Right kidney (tissue), 1 donor: ENCODE results near the gene ZNF550.
"Not testable (repeated sequence)": the region's sequence is repeated elsewhere in the genome, so short reads cannot be mapped to it uniquely, and the experiment has no call there.

Experiments
- DNase-seq: peaks from one replicate; pipeline ENCODE4 v3.0.0-alpha.2; 2016

Gene ZNF550

GRCh38 chr19:57537953-57538547 is 21.6 kb downstream of the ZNF550 start:
- no peak for DNase-seq

- peak; percentile 83 for DNase-seq
Observed at GRCh38 chr19:57527136-57527881, 32.4 kb downstream of the ZNF550 start, which contains the start of gene ZNF549. ZNF549 (plus strand) TSS chr19:57527356; CDS start chr19:57527574, 218 bp downstream.

DNA sequence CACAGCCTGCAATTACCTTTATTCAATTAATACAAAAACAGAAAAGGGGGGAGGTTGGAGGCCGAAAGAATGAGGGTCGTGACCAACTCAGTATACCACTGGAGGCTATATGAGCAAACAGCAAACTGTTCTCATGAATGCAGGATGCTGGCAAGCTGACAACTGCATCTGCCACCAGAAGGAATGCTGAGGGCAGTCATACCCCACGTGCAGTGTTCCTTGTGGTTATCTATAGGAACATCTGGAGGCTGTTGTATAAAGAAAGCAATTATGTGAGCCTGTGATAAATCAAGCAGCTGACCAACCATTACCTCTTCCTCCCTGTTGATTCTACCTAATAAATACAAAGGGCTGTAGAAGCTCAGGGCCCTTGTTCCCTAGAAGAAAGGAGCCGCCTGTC is 41.6 kb downstream of the ZNF550 start:
- not testable (repeated sequence) for DNase-seq

DNA sequence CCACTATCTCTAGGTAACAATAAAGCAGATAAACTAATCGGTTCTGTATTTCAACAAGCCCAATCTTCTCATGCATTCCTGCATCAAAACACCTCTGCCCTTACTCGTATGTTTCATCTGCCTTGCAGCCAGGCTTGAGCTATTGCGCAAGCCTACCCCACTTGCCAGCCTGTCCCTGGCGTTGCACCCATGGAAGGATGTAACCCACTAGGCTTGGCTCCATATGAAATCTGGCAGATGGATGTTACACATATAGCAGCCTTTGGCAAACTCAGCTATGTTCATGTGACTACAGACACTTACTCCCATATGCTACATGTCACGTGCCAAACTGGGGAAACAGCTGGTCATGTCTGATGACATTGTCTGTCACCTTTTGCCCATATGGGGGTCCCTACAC is 44.4 kb downstream of the ZNF550 start:
- DNase-seq = no peak

DNA sequence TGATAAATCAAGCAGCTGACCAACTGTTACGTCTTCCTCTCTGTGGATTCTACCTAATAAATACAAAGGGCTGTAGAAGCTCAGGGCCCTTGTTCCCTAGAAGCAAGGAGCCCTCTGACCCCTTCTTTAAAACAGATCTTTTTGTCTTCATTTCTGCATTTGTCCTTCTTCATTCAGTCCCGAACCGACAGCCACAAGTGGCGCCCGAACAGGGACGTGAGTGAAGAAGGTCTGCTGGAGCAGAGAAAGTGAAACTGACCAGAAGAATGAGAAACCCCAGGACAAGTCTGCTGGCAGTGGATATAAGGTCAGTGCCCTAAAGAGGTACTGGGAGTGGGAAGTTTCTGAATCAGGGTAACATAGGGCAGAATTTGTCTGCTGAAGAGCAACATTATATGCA is 46.8 kb downstream of the ZNF550 start:
- DNase-seq = peak; percentile 8

DNA sequence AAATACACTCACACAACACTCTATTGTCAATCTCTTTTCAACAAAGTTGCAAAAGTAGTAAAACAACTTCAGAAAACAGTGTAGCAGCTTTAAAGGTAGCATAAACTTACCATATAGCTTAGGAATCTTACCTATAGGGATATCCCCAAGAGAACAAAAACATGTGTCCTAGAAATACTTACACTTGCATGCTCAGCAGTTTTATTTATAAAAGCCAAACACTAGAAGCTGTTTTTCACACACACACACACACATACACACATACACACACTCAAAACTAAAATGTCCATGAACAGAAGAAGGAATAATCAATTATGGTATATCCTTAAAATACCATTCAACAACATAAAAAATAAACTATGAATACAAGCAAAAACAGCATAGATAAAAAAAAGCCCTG is 48.2 kb downstream of the ZNF550 start:
- no peak for DNase-seq

GRCh38 chr19:57506163-57506562 is 53.5 kb downstream of the ZNF550 start:
- no peak for DNase-seq

- not testable (repeated sequence) for DNase-seq
Observed at GRCh38 chr19:57500400-57500799, 59.3 kb downstream of the ZNF550 start.

DNA sequence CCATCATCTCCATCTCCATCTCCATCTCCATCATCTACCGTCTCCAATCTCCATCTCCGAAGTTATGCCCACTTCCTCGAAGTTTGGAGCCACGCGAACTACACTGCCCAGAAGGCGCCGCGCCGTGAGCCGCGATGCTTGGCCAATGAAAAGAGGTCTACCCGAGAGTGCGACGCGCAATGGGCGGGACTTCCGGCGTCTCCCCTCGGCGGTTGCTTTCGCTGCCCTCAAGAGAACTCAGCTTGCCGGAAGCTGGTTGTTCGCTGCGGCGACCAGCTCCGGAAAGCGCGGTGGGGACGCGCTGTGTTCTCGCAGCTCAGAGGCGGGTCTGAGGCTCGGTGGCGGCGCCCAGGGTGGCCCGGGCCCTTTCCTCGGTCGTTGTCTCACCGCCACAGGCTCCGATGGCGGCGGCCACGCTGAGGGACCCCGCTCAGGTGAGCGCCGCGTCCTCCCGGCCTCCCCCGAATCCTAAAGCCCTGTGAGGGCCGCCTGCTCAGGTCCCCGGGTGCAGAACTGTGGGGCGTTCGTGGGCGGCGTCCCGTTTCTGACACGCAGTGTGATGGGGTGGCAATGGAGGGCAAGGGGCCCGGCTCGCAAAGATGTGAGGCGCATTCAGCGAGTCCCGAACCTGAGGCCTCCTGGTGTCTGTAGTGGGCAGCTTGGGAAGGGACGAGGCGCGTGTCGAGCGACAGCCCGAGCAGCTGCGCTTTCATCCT is 59.8 kb downstream of the ZNF550 start, which contains the start of gene ZNF773:
Gene ZNF773 (plus strand): TSS at position 259 of the 716 bp plus-strand sequence. CDS start 143 bp downstream, at position 402.
- DNase-seq = peak; percentile 83

DNA sequence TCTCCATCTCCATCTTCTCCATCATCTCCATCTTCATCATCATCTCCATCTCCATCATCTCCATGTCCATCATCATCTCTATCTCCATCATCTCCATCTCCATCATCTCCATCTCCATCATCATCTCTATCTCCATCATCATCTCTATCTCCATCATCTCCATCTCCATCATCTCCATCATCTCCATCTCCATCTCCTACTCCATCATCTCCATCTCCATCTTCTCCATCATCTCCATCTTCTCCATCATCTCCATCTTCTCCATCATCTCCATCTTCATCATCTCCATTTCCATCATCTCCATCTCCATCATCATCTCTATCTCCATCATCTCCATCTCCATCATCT is 60.4 kb downstream of the ZNF550 start:
- not testable (repeated sequence) for DNase-seq

DNA sequence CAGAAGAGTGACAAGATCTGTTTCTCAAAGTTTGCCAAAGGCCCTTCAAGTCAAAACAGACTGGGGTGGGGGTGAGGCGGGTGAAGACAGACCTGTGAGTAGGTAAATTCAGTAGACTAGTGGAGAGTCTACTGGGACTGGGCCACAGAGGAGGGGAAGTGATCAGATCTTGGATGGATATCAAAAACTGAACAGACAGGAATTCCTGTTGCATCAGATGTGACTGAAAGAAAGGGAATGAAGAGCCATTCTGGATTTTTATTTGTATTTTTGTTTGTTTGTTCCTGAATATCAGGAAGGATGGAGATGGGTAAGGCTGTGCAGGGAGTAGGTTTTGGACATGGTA is 71.4 kb downstream of the ZNF550 start:
- DNase-seq = not testable (repeated sequence)

DNA sequence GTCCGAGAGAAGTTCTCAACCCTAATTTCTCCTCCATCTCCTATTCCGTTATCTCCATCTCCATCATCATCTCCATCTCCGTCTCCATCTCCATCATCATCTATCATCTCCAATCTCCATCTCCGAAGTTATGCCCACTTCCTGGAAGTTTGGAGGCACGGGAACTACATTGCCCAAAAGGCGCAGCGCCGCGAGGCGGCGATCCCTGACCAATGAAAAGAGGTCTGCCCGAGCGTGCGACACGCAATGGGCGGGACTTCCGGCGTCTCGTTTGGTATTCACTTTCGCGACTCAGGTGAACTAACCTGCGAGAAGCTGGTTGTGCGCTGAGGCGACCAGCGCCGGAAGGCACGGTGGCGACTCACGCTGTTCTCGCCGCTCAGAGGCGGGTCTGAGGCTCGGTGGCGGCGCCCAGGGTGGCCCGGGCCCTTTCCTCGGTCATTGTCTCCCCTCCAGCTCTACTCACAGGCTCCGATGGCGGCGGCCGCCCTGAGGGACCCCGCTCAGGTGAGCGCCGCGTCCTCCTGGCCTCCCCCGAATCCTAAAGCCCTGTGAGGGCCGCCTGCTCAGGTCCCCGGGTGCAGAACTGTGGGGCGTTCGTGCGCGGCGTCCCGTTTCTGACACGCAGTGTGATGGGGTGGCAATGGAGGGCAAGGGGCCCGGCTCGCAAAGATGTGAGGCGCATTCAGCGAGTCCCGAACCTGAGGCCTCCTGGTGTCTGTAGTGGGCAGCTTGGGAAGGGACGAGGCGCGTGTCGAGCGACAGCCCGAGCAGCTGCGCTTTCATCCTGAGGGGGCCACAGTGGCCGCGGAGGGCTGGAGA is 72.0 kb downstream of the ZNF550 start, which contains the start of gene ZNF419:
Gene ZNF419 (plus strand): TSS at position 274 of the 822 bp plus-strand sequence. CDS start 201 bp downstream, at position 475.
- peak; percentile 88 for DNase-seq
